K562 (cell line): ENCODE results near the gene SYNE1. TPM values are rescaled to one million over a fixed set of nuclear protein-coding genes. Genes with fewer than 3 reads are reported as not detected.

Experiments
- ATAC-seq: fragments of 200-7000 bp; cut with Tn5 transposase; 3 replicates; pipeline ENCODE4 v1.9.1; 2020; ENCODE audit warnings: moderate library complexity
- BruUV-seq: library from RNA; stranded (reverse); fragments of 400-500 nt; replicated peaks from 2 replicates; lab custom pipeline; 2021; lab: Mats Ljungman, UMichigan
- CTCF ChIA-PET: fragments of 300-600 bp; formaldehyde crosslinking; extraction: SDS; loops from one replicate; lab custom pipeline; 2021; ENCODE audit warnings: low intra/inter-chr PET ratio; lab: Yijun Ruan, JAX
- POLR2A ChIA-PET: fragments of 300-600, 350-650 bp; sonication (Branson Sonifier 250); formaldehyde crosslinking; extraction: SDS; loops from one replicate; lab custom pipeline; 2021; ENCODE audit warnings: antibody characterized with exemption, inconsistent platforms; lab: Yijun Ruan, JAX
- DNase-seq, 4 experiments: peaks; one replicate each; pipeline versions ENCODE4 v3.0.0 to v3.0.0-alpha.2; 2011 to 2018; ENCODE audit warnings: low spot score in 3 of 4, mixed read lengths in 3 of 4; ENCODE audit errors: extremely low read depth in 1 of 4
- FAIRE-seq: peaks from 2 replicates; lab custom pipeline; 2011; peaks lifted over from hg19 to GRCh38; lab: Jason Lieb, UNC
- H2AFZ ChIP-seq: 2 replicates; pipeline ENCODE4 v1.6.0; 2011; ENCODE audit warnings: low read depth, low read length, control low read depth, inconsistent platforms
- H3K27ac ChIP-seq: fragments of 200-600 bp; 3 replicates; pipeline ENCODE4 v1.8.0; 2011; ENCODE audit warnings: low read depth, mild to moderate bottlenecking, control low read depth, inconsistent platforms, low read length, moderate library complexity, mixed read lengths; ENCODE audit errors: extremely low read depth
- H3K27me3 ChIP-seq, 2 experiments: fragments of 300-600 bp in 1 of 2; 2 replicates in 1 of 2; 3 replicates in 1 of 2; pipeline versions ENCODE4 v1.6.0 to v1.8.0; 2011; ENCODE audit warnings: inconsistent platforms in 2 of 2, low read length in 2 of 2, mild to moderate bottlenecking in 1 of 2, mixed read lengths in 1 of 2, moderate library complexity in 1 of 2; ENCODE audit not compliant: control insufficient read depth in 2 of 2, insufficient read depth in 2 of 2
- H3K36me3 ChIP-seq: fragments of 300-600 bp; 3 replicates; pipeline ENCODE4 v1.8.0; 2011; ENCODE audit warnings: mild to moderate bottlenecking, low read length, inconsistent platforms; ENCODE audit not compliant: control insufficient read depth, insufficient read depth
- H3K4me1 ChIP-seq, 2 experiments: fragments of 200-600 bp in 1 of 2; replicated peaks in 1 of 2; 2 replicates in 1 of 2; 3 replicates in 1 of 2; pipeline versions ENCODE4 v1.5.1 to v1.8.0; 2011; ENCODE audit warnings: inconsistent platforms in 2 of 2, low read length in 2 of 2, mild to moderate bottlenecking in 1 of 2, mixed read lengths in 1 of 2, moderate library complexity in 1 of 2; ENCODE audit not compliant: control insufficient read depth in 2 of 2, insufficient read depth in 2 of 2
- H3K4me2 ChIP-seq: 2 replicates; pipeline ENCODE4 v1.6.1; 2011; ENCODE audit warnings: low read length, control low read depth, inconsistent platforms, mixed read lengths; ENCODE audit not compliant: insufficient read depth
- H3K4me3 ChIP-seq: fragments of 200-600 bp; sonication (generic), shearing (Covaris generic); 2 replicates; pipeline ENCODE4 v1.5.1; 2016; ENCODE audit warnings: control low read depth, inconsistent platforms
- H3K79me2 ChIP-seq: fragments of 200-600 bp; 3 replicates; pipeline ENCODE4 v1.8.0; 2011; ENCODE audit warnings: low read length, inconsistent platforms; ENCODE audit not compliant: control insufficient read depth, insufficient read depth
- H3K9ac ChIP-seq, 2 experiments: 2 replicates each; pipeline versions ENCODE4 v1.6.0 to v1.6.1; 2011; ENCODE audit warnings: low read depth in 2 of 2, low read length in 2 of 2, control low read depth in 1 of 2, inconsistent platforms in 1 of 2, mild to moderate bottlenecking in 1 of 2, mixed read lengths in 1 of 2; ENCODE audit not compliant: insufficient read depth in 1 of 2
- H3K9me1 ChIP-seq: one replicate; pipeline ENCODE4 v1.6.0; 2011; ENCODE audit warnings: inconsistent platforms, mild to moderate bottlenecking, low read length, moderate library complexity; ENCODE audit not compliant: control insufficient read depth, insufficient read depth
- H3K9me3 ChIP-seq: replicated peaks from 2 replicates; pipeline ENCODE4 v1.5.1; 2011; ENCODE audit warnings: low read depth, low read length, inconsistent platforms; ENCODE audit not compliant: control insufficient read depth, insufficient read depth
- H4K20me1 ChIP-seq: replicated peaks from 2 replicates; pipeline ENCODE4 v1.6.1; 2011; ENCODE audit warnings: low read length, inconsistent platforms, mixed read lengths; ENCODE audit not compliant: control insufficient read depth, insufficient read depth
- BACH1 ChIP-seq: fragments of 200-800 bp; sonication (Bioruptor generic); IDR thresholded peaks from 2 replicates; pipeline ENCODE4 v1.6.1; 2016; ENCODE audit warnings: missing genetic modification characterization, missing compliant biosample characterization
- BDP1 ChIP-seq: IDR thresholded peaks from 3 replicates; pipeline ENCODE4 v1.6.1; 2011; ENCODE audit not compliant: insufficient read length, insufficient read depth
- MAFG ChIP-seq: fragments of 450-650 bp; conservative IDR thresholded peaks from 2 replicates; pipeline ENCODE4 v1.6.1; 2016; ENCODE audit warnings: missing genetic modification characterization, missing compliant biosample characterization
- NFATC3 ChIP-seq: fragments of 450-650 bp; IDR thresholded peaks from 2 replicates; pipeline ENCODE4 v1.6.1; 2017; ENCODE audit warnings: mild to moderate bottlenecking
- PCBP2 ChIP-seq: fragments of 200-400 bp; formaldehyde crosslinking; IDR thresholded peaks from 2 replicates; pipeline ENCODE4 v1.6.1; 2018; ENCODE audit warnings: low read length, low read depth, mild to moderate bottlenecking, moderate library complexity; ENCODE audit not compliant: poor library complexity, severe bottlenecking
- PRDM10 ChIP-seq: fragments of 450-650 bp; IDR thresholded peaks from 2 replicates; pipeline ENCODE4 v1.6.1; 2018; ENCODE audit not compliant: partially characterized antibody
- THAP7 ChIP-seq: fragments of 250-450 bp; sonication (Bioruptor Pico); IDR thresholded peaks from 2 replicates; pipeline ENCODE4 v1.5.0; 2021
- ZNF347 ChIP-seq: fragments of 450-650 bp; formaldehyde crosslinking; IDR thresholded peaks from 2 replicates; pipeline ENCODE4 v1.4.0; 2020; ENCODE audit warnings: low read depth, mild to moderate bottlenecking, moderate library complexity
- ZNF707 ChIP-seq: fragments of 250-450 bp; sonication (Bioruptor Pico); conservative IDR thresholded peaks from 2 replicates; pipeline ENCODE4 v1.8.0; 2022; ENCODE audit warnings: inconsistent platforms, mild to moderate bottlenecking, moderate library complexity
- ZNF780A ChIP-seq: fragments of 250-450 bp; sonication (Bioruptor Pico); IDR thresholded peaks from 2 replicates; pipeline ENCODE4 v1.5.0; 2021; ENCODE audit warnings: mild to moderate bottlenecking
- WGBS: fragments of 100-300 bp; shearing (Covaris generic); methylation state at CpG from one replicate; pipeline ENCODE4 v1.1.6; 2016; ENCODE audit warnings: low coverage, mixed read lengths; ENCODE audit not compliant: insufficient coverage; ENCODE audit errors: missing lambda C conversion rate; 5-methylcytosine and 5-hydroxymethylcytosine counted together
- in situ Hi-C: fragments of 300-500 bp; cut with MboI; formaldehyde crosslinking; loops from 4 replicates; pipeline ENCODE4 v1.15.0; 2018; ENCODE audit warnings: inconsistent platforms, mixed read lengths
- intact Hi-C: fragments of 100-400 bp; cut with micrococcal nuclease; formaldehyde crosslinking; loops from 2 replicates; pipeline ENCODE4 v1.14.2; 2022
- polyA plus RNA-seq, 8 experiments: library from polyadenylated mRNA; depleted of rRNA in 4 of 8; stranded (reverse) in 5 of 8; unstranded in 3 of 8; fragments of >200 nt; fragmentation: Nextera tagmentation in 2 of 8; fragmentation: Illumina TruSeq in 1 of 8; extraction: Ambion mirVana in 2 of 8; extraction: Trizol in 1 of 8; gene quantifications; 2 replicates each; pipeline versions ENCODE4 v1.2.1 to v1.2.3, GENCODE V29; 2011 to 2014; ENCODE audit warnings: inconsistent platforms in 1 of 8, missing spikeins in 1 of 8
- total RNA-seq, 7 experiments: library from RNA; depleted of rRNA in 6 of 7; stranded (reverse); fragments of >200 nt in 6 of 7; fragmentation: Illumina TruSeq in 2 of 7; extraction: Trizol in 2 of 7; gene quantifications; 2 replicates each; pipeline versions ENCODE4 v1.2.1 to v1.2.3, GENCODE V29; 2011 to 2021; ENCODE audit warnings: low replicate concordance in 1 of 7
- TF ChIP-seq, protein P1 (sequence below): fragments of 450-650 bp; conservative IDR thresholded peaks from 2 replicates; pipeline ENCODE4 v1.6.1; 2016; ENCODE audit warnings: missing genetic modification characterization, low read depth, mild to moderate bottlenecking, control low read depth, missing compliant biosample characterization
- TF ChIP-seq, protein P2 (sequence below): sonication (generic); formaldehyde crosslinking; IDR thresholded peaks from 2 replicates; pipeline ENCODE4 v1.8.1; 2022; ENCODE audit warnings: missing genetic modification reagents
- TF ChIP-seq, protein P3 (sequence below): sonication (generic); formaldehyde crosslinking; IDR thresholded peaks from 2 replicates; pipeline ENCODE4 v1.8.0; 2022; ENCODE audit warnings: missing genetic modification reagents, mild to moderate bottlenecking, borderline replicate concordance

Gene SYNE1
- total and polyA plus RNA-seq, 9 of the 15 experiments (the other 6 are each of a cell fraction or from before 2014, with no cell fraction given), result under 0.01 to 0.42 (median 0.08) TPM; not detected in 1

- WGBS, result under 1% methylated on average over 20 of the region's 20 CpGs
- POLR2A ChIA-PET, result interaction anchor here (0.6 kb wide), 1 partner anchor 31 kb away, joined by 3 read pairs; no protein-coding TSS in a partner anchor
- H2AFZ ChIP-seq, result no peak overlapping the region
- TF ChIP-seq MAFG, result no peak
- TF ChIP-seq, protein P1, sequence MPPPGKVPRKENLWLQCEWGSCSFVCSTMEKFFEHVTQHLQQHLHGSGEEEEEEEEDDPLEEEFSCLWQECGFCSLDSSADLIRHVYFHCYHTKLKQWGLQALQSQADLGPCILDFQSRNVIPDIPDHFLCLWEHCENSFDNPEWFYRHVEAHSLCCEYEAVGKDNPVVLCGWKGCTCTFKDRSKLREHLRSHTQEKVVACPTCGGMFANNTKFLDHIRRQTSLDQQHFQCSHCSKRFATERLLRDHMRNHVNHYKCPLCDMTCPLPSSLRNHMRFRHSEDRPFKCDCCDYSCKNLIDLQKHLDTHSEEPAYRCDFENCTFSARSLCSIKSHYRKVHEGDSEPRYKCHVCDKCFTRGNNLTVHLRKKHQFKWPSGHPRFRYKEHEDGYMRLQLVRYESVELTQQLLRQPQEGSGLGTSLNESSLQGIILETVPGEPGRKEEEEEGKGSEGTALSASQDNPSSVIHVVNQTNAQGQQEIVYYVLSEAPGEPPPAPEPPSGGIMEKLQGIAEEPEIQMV (tag), result no peak
- TF ChIP-seq, protein P2, sequence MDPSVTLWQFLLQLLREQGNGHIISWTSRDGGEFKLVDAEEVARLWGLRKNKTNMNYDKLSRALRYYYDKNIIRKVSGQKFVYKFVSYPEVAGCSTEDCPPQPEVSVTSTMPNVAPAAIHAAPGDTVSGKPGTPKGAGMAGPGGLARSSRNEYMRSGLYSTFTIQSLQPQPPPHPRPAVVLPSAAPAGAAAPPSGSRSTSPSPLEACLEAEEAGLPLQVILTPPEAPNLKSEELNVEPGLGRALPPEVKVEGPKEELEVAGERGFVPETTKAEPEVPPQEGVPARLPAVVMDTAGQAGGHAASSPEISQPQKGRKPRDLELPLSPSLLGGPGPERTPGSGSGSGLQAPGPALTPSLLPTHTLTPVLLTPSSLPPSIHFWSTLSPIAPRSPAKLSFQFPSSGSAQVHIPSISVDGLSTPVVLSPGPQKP (CRISPR knock-in tag), result no peak
- TF ChIP-seq PCBP2, result no peak
- TF ChIP-seq BACH1 (tag), result no peak
- TF ChIP-seq ZNF707 (CRISPR knock-in tag), result no peak
- no peak for TF ChIP-seq PRDM10
- TF ChIP-seq BDP1, result no peak
- TF ChIP-seq THAP7, result no peak
- TF ChIP-seq, protein P3, sequence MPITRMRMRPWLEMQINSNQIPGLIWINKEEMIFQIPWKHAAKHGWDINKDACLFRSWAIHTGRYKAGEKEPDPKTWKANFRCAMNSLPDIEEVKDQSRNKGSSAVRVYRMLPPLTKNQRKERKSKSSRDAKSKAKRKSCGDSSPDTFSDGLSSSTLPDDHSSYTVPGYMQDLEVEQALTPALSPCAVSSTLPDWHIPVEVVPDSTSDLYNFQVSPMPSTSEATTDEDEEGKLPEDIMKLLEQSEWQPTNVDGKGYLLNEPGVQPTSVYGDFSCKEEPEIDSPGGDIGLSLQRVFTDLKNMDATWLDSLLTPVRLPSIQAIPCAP (CRISPR knock-in tag), result no peak
- TF ChIP-seq ZNF347 (CRISPR knock-in tag), result no peak
- no peak for TF ChIP-seq ZNF780A
- no peak for TF ChIP-seq NFATC3
Observed at GRCh38 chr6:152368751-152369624, 268.2 kb downstream of the SYNE1 start.

More at GRCh38 chr6:152368751-152369624, 268.2 kb downstream of the SYNE1 start:
- Histone ChIP-seq H3K9me3 (no peaks in the 10 kb centered on the region), H3K9me1 (no peaks in the 10 kb centered on the region), H3K4me1 (no peaks in the 10 kb centered on the region), H3K9ac (no peak overlapping the region), H3K36me3 (no peaks in the 10 kb centered on the region), H4K20me1 (no peaks in the 10 kb centered on the region), H3K4me2 (no peak overlapping the region), H3K4me3 (no peak overlapping the region), H3K27me3 (no peaks in the 10 kb centered on the region), H3K79me2 (no peaks in the 10 kb centered on the region), H3K27ac (no peak overlapping the region)
- no peak for DNase-seq
- intact Hi-C loops (no loop called here), in situ Hi-C loops (no loop called here)
- FAIRE-seq, result no peak
- CTCF ChIA-PET, result no interaction called here
- BruUV-seq, result no TSS peak
- no peak for ATAC-seq
